ENCODE data around the gene STK33.

GRCh38 chr11:8403310-8403709 is 190.7 kb downstream of the STK33 start:
- no peak for TF ChIP-seq CTCF (IDR thresholded peaks at IDR 0.05; ENCODE audit: low read length)
- no peak for TF ChIP-seq EZH2 (IDR thresholded peaks at IDR 0.05; ENCODE audit: borderline replicate concordance, low read length)
